NB4 (cell line): Measurements from ENCODE around the gene GIMAP6.
"Not testable (repeated sequence)": the region's sequence is repeated elsewhere in the genome, so short reads cannot be mapped to it uniquely, and the experiment has no call there.

Experiments used
- POLR2A ChIP-seq: IDR thresholded peaks from 2 replicates; pipeline ENCODE4 v1.6.1; 2011; ENCODE audit warnings: mild to moderate bottlenecking; ENCODE audit not compliant: insufficient read length; ENCODE audit errors: extremely low read depth
- TF ChIP-seq, protein P1 (sequence below): IDR thresholded peaks from one replicate; pipeline ENCODE4 v1.5.1; 2012; ENCODE audit warnings: low read depth, low read length

DNA sequence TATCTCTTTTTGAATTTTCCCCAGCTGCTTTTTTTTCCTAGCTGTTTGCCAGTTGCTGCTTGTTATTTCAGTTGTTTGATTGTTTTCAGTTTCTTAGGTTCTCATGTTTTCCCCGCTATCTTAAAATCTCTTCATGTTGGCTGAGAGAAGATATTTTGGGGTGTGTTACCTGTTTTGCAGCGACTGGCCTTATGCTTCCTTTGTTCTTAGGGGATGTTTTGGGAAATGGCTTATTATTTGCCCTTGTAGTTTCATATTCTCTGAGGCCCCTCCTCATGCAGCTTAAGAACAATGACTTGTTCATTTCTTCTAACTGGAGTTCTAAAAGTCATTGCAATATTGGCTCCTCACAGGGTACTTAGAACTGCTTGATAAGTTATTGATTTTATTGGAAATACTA is 28.6 kb downstream of the GIMAP6 start:
- TF ChIP-seq, protein P1, sequence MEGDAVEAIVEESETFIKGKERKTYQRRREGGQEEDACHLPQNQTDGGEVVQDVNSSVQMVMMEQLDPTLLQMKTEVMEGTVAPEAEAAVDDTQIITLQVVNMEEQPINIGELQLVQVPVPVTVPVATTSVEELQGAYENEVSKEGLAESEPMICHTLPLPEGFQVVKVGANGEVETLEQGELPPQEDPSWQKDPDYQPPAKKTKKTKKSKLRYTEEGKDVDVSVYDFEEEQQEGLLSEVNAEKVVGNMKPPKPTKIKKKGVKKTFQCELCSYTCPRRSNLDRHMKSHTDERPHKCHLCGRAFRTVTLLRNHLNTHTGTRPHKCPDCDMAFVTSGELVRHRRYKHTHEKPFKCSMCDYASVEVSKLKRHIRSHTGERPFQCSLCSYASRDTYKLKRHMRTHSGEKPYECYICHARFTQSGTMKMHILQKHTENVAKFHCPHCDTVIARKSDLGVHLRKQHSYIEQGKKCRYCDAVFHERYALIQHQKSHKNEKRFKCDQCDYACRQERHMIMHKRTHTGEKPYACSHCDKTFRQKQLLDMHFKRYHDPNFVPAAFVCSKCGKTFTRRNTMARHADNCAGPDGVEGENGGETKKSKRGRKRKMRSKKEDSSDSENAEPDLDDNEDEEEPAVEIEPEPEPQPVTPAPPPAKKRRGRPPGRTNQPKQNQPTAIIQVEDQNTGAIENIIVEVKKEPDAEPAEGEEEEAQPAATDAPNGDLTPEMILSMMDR, result not testable (repeated sequence)
- not testable (repeated sequence) for TF ChIP-seq POLR2A
